SU-DHL-6 (cell line): ENCODE results near the gene LDB2.

Experiments used
- H2AFZ ChIP-seq: fragments of 200-600 bp; sonication (generic); 2 replicates; pipeline ENCODE4 v1.6.1; 2014; ENCODE audit warnings: low read depth, mild to moderate bottlenecking, moderate library complexity, mixed read lengths, antibody characterized with exemption, low read length; ENCODE audit not compliant: severe bottlenecking
- H3F3A ChIP-seq: fragments of 200-600 bp; shearing (Covaris generic); 2 replicates; pipeline ENCODE4 v1.6.0; 2016; ENCODE audit warnings: antibody characterized with exemption, mild to moderate bottlenecking; ENCODE audit not compliant: insufficient read depth
- H3K27ac ChIP-seq: fragments of 200-600 bp; sonication (generic); 2 replicates; pipeline ENCODE4 v1.5.1; 2016; ENCODE audit warnings: low read depth, mild to moderate bottlenecking, low read length, moderate library complexity, mixed read lengths
- H3K27me3 ChIP-seq: fragments of 200-600 bp; sonication (generic), shearing (Covaris generic); 2 replicates; pipeline ENCODE4 v1.6.0; 2014; ENCODE audit warnings: mild to moderate bottlenecking, low read length
- H3K36me3 ChIP-seq: fragments of 200-600 bp; sonication (generic); 2 replicates; pipeline ENCODE4 v1.6.1; 2014; ENCODE audit warnings: mild to moderate bottlenecking, low read length, mixed read lengths
- H3K4me2 ChIP-seq: fragments of 300-600, 200-600 bp; shearing (Covaris generic), sonication (generic); 2 replicates; pipeline ENCODE4 v1.6.0; 2014; ENCODE audit warnings: low read length, low read depth, mild to moderate bottlenecking; ENCODE audit not compliant: poor library complexity, severe bottlenecking
- H3K4me3 ChIP-seq: fragments of 200-600 bp; sonication (generic); 2 replicates; pipeline ENCODE4 v1.5.1; 2014; ENCODE audit warnings: antibody characterized with exemption, low read length, mild to moderate bottlenecking, mixed read lengths; ENCODE audit not compliant: insufficient read depth, poor library complexity, severe bottlenecking
- H3K79me2 ChIP-seq: fragments of 200-600 bp; sonication (generic); 2 replicates; pipeline ENCODE4 v1.6.1; 2014; ENCODE audit warnings: mild to moderate bottlenecking, low read length, moderate library complexity; ENCODE audit not compliant: insufficient read depth
- H3K9ac ChIP-seq: fragments of 200-600 bp; sonication (generic); 2 replicates; pipeline ENCODE4 v1.7.0; 2014; ENCODE audit warnings: mild to moderate bottlenecking, low read length
- H3K9me2 ChIP-seq: fragments of 200-600 bp; sonication (generic); replicated peaks from 2 replicates; pipeline ENCODE4 v1.6.1; 2014; ENCODE audit warnings: low read length; ENCODE audit not compliant: insufficient read depth
- H3K9me3 ChIP-seq: fragments of 200-600 bp; sonication (generic); 2 replicates; pipeline ENCODE4 v1.6.1; 2014; ENCODE audit warnings: low read length, mixed read lengths; ENCODE audit not compliant: insufficient read depth
- H4K20me1 ChIP-seq: fragments of 200-600 bp; sonication (generic); 2 replicates; pipeline ENCODE4 v1.6.1; 2014; ENCODE audit warnings: low read depth, mild to moderate bottlenecking, antibody characterized with exemption, low read length, moderate library complexity, mixed read lengths
- EZH2phosphoT487 ChIP-seq: fragments of 200-600 bp; sonication (generic), shearing (Covaris generic); conservative IDR thresholded peaks from 2 replicates; pipeline ENCODE4 v1.6.1; 2018; ENCODE audit warnings: mild to moderate bottlenecking, antibody characterized with exemption, low read length, moderate library complexity, mixed read lengths
- TF ChIP-seq, protein P1 (sequence below): fragments of 200-600 bp; sonication (generic); IDR thresholded peaks from one replicate; pipeline ENCODE4 v1.5.1; 2017; ENCODE audit warnings: antibody characterized with exemption, mild to moderate bottlenecking, low read length, moderate library complexity; ENCODE audit not compliant: insufficient read depth, poor library complexity, severe bottlenecking

Gene LDB2

DNA sequence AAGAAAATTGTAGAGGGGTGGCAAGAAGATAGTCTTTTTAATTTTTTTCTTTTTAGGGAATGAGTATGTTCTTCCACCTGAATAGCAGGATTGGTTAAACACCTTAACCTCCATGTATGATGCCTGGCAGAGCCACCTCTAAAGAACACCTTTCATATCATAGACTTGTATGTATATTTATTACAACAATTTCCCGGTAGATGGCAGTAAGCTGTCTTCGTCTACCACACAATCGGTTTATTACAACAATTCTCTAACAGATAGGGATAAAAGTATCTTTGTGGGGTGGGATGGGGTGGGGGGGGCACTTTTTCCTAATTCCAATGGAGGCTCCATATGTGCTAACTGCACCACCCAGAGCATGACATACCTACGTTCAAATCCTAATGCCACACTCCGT, 255.5 kb downstream of the LDB2 start:
- no peaks in the 10 kb centered on the region for H4K20me1 ChIP-seq
- no peak overlapping the region for H2AFZ ChIP-seq
- no peak overlapping the region for H3K27ac ChIP-seq
- no peaks in the 10 kb centered on the region for H3K27me3 ChIP-seq
- no peak overlapping the region for H3K4me2 ChIP-seq
- no peaks in the 10 kb centered on the region for H3K36me3 ChIP-seq
- H3K79me2 ChIP-seq, result no peaks in the 10 kb centered on the region
- TF ChIP-seq, protein P1, sequence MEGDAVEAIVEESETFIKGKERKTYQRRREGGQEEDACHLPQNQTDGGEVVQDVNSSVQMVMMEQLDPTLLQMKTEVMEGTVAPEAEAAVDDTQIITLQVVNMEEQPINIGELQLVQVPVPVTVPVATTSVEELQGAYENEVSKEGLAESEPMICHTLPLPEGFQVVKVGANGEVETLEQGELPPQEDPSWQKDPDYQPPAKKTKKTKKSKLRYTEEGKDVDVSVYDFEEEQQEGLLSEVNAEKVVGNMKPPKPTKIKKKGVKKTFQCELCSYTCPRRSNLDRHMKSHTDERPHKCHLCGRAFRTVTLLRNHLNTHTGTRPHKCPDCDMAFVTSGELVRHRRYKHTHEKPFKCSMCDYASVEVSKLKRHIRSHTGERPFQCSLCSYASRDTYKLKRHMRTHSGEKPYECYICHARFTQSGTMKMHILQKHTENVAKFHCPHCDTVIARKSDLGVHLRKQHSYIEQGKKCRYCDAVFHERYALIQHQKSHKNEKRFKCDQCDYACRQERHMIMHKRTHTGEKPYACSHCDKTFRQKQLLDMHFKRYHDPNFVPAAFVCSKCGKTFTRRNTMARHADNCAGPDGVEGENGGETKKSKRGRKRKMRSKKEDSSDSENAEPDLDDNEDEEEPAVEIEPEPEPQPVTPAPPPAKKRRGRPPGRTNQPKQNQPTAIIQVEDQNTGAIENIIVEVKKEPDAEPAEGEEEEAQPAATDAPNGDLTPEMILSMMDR, result no peak
- TF ChIP-seq EZH2phosphoT487, result no peak
- no peaks in the 10 kb centered on the region for H3K9me3 ChIP-seq
- no peak overlapping the region for H3K4me3 ChIP-seq
- H3K9ac ChIP-seq, result no peak overlapping the region
- H3K9me2 ChIP-seq, result no peaks in the 10 kb centered on the region
- H3F3A ChIP-seq, result no peaks in the 10 kb centered on the region

DNA sequence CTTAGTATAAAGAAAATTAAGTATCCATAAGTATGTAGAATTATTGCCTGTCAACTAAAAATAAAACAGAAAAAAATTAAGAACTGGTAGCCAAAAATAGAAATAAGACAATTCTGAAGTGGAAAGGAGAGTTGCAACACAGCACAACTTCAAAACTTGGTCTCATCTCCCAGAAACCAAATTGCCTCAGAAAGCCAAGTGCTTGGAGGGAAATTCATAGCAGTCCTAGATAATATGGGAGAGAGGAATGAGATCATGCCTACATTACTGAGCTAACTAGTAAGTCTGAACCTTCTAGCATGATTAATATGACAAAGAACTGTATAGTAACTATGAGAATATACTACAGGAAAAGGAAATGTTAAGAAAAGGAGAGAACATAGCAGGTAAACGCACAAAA, 256.5 kb downstream of the LDB2 start:
- Histone ChIP-seq H3K9me2 (no peaks in the 10 kb centered on the region), H3K4me3 (no peak overlapping the region), H3K27me3 (no peaks in the 10 kb centered on the region), H3K4me2 (no peak overlapping the region), H3K9ac (no peak overlapping the region), H3K36me3 (no peaks in the 10 kb centered on the region), H4K20me1 (no peaks in the 10 kb centered on the region), H3F3A (no peaks in the 10 kb centered on the region), H3K9me3 (no peaks in the 10 kb centered on the region), H3K27ac (no peak overlapping the region), H2AFZ (no peak overlapping the region), H3K79me2 (no peaks in the 10 kb centered on the region)
- no peak for TF ChIP-seq EZH2phosphoT487
- TF ChIP-seq, protein P1, result no peak

DNA sequence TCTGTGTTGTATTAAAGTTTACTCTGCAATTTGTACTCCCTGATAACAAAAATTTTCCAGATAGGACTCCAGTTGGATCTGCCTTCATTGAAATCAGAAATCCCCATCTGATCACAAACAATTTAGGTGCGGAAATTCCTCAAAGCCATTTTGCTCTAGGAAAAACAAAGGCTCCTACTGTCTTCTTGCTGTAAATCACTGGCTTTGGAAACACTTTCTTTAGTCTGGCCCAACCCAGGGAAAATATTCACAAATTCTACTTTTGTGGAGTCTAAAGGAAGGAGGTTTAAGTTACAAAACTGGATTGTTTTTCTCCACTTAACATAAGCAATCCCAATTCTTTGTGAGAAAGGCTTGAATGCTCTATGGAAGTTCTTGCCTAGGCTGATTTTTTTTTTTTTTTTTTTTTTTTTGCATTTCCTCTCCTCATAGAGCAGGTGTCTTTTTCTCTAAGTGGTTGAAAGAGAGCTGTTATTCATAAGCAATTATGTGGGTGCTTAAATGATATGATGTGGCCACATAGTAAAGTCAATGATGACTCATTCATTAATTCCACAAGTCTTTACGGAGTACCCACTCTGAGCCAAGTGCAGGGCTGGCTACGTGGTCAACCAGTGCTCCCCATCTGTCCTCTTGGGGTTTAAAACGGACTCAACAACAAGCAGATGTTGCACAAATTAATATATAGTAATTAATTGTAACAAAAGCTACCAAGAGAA, 261.4 kb downstream of the LDB2 start:
- H4K20me1 ChIP-seq, result no peaks in the 10 kb centered on the region
- no peak overlapping the region for H2AFZ ChIP-seq
- no peaks in the 10 kb centered on the region for H3K9me3 ChIP-seq
- no peak for TF ChIP-seq EZH2phosphoT487
- TF ChIP-seq, protein P1, result no peak
- no peak overlapping the region for H3K27ac ChIP-seq
- no peaks in the 10 kb centered on the region for H3F3A ChIP-seq
- no peak overlapping the region for H3K4me2 ChIP-seq
- no peaks in the 10 kb centered on the region for H3K79me2 ChIP-seq
- no peaks in the 10 kb centered on the region for H3K27me3 ChIP-seq
- H3K36me3 ChIP-seq, result no peaks in the 10 kb centered on the region
- no peak overlapping the region for H3K9ac ChIP-seq
- no peak overlapping the region for H3K4me3 ChIP-seq
- no peaks in the 10 kb centered on the region for H3K9me2 ChIP-seq
